ENCODE results near the gene PPP1R15B. TPM values are rescaled to one million over a fixed set of nuclear protein-coding genes. Genes with fewer than 3 reads are reported as not detected.

Gene PPP1R15B
- total and polyA plus RNA-seq, 10 of the 15 experiments (the other 5 are each of a cell fraction or from before 2014, with no cell fraction given): 13.9 to 38.1 (median 26.5) TPM

DNA sequence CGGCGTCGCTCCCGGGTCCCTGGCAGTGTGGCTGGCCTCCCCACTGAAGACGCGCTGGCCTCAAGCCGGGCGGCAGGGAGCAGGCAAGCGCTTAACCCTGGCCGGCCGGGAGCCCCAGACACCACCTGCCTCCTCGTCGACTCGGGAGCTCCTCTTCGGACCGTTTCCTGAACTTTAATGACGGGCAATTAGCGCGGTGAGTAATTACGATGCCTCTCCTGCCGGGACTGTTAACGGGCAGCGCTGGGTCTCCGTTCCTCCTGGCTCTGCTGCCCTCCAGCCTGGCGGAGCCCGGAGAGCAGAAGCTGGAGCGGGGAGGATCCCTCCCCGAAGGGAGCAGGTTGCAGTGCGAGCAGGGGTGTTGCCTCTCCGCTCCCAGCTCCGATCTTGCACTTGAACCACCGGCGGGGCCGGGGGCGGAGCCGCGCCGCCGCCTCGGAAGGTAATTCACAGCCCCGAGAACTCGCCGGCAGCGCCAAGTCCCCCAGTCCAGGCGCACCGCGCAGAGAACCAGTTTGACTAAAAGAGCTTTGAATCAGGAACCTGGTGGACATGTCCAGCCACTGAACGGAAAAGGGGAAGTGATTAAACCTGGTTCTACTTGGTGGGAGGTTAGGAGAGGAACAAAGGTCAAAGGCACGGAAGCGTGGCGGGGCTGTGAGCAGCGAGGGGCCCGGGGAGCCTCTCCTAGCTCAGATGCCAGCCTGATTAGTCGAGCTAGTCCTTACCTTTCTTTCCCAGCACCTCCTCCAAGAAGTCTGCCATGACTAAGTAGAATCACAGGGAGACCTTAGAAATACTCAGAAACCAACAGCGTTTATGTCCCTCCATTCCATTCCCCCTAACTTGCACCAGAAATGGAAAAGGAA lies 33.6 kb downstream of the PPP1R15B start (continued):
- TF ChIP-seq ZNF384 (IDR thresholded peaks at IDR 0.05; ENCODE audit: borderline replicate concordance, low read depth, low read length) (no peak), STAT1 (conservative IDR thresholded peaks at IDR 0.05) (no peak), ZSCAN29 (IDR thresholded peaks at IDR 0.05) (no peak), WRNIP1 (IDR thresholded peaks at IDR 0.05; ENCODE audit: borderline replicate concordance, low read depth, low read length) (no peak), SPI1 (IDR thresholded peaks at IDR 0.05; ENCODE audit: borderline replicate concordance, insufficient read depth, low read depth, low read length) (peak; percentile 96), MEF2A (IDR thresholded peaks at IDR 0.05; ENCODE audit: insufficient read depth, low read depth, low read length) (no peak), EP300 (IDR thresholded peaks at IDR 0.05; ENCODE audit: borderline replicate concordance in 1 of 2, control insufficient read depth in 1 of 2, low read depth in 2 of 2, low read length in 2 of 2) (peak in 1 of 2 experiments; percentile 73; a peak in 2 of 4 replicates), NBN (IDR thresholded peaks at IDR 0.05) (0 out of 2 replicates have a peak, but pooled peaks have one; percentile 31), ASH2L (IDR thresholded peaks at IDR 0.05; ENCODE audit: borderline replicate concordance, low read depth) (no peak), MTA2 (IDR thresholded peaks at IDR 0.05; ENCODE audit: low read depth) (peak; percentile 79), GATAD2B (conservative IDR thresholded peaks at IDR 0.05; ENCODE audit: low read depth) (peak; percentile 62), CBX5 (IDR thresholded peaks at IDR 0.05; ENCODE audit: low read depth) (no peak), TBL1XR1 (IDR thresholded peaks at IDR 0.05; ENCODE audit: low read depth, low read length) (no peak), YY1 (IDR thresholded peaks at IDR 0.05; ENCODE audit: low read depth, low read length) (no peak)
- TF ChIP-seq, protein P1, sequence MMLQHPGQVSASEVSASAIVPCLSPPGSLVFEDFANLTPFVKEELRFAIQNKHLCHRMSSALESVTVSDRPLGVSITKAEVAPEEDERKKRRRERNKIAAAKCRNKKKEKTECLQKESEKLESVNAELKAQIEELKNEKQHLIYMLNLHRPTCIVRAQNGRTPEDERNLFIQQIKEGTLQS (IDR thresholded peaks at IDR 0.05; ENCODE audit: borderline replicate concordance, extremely low read depth, low read depth, low read length): no peak
- TF ChIP-seq, protein P2, sequence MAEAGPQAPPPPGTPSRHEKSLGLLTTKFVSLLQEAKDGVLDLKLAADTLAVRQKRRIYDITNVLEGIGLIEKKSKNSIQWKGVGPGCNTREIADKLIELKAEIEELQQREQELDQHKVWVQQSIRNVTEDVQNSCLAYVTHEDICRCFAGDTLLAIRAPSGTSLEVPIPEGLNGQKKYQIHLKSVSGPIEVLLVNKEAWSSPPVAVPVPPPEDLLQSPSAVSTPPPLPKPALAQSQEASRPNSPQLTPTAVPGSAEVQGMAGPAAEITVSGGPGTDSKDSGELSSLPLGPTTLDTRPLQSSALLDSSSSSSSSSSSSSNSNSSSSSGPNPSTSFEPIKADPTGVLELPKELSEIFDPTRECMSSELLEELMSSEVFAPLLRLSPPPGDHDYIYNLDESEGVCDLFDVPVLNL (IDR thresholded peaks at IDR 0.05; ENCODE audit: low read depth, low read length): no peak
- TF ChIP-seq, protein P3, sequence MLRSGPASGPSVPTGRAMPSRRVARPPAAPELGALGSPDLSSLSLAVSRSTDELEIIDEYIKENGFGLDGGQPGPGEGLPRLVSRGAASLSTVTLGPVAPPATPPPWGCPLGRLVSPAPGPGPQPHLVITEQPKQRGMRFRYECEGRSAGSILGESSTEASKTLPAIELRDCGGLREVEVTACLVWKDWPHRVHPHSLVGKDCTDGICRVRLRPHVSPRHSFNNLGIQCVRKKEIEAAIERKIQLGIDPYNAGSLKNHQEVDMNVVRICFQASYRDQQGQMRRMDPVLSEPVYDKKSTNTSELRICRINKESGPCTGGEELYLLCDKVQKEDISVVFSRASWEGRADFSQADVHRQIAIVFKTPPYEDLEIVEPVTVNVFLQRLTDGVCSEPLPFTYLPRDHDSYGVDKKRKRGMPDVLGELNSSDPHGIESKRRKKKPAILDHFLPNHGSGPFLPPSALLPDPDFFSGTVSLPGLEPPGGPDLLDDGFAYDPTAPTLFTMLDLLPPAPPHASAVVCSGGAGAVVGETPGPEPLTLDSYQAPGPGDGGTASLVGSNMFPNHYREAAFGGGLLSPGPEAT (IDR thresholded peaks at IDR 0.05; ENCODE audit: low read depth): 0 out of 2 replicates have a peak, but pooled peaks have one; percentile 53
- TF ChIP-seq, protein P4, sequence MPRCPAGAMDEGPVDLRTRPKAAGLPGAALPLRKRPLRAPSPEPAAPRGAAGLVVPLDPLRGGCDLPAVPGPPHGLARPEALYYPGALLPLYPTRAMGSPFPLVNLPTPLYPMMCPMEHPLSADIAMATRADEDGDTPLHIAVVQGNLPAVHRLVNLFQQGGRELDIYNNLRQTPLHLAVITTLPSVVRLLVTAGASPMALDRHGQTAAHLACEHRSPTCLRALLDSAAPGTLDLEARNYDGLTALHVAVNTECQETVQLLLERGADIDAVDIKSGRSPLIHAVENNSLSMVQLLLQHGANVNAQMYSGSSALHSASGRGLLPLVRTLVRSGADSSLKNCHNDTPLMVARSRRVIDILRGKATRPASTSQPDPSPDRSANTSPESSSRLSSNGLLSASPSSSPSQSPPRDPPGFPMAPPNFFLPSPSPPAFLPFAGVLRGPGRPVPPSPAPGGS (IDR thresholded peaks at IDR 0.05; ENCODE audit: borderline replicate concordance, insufficient read depth, low read depth, low read length, poor library complexity, severe bottlenecking): no peak

Data from GM12878 (cell line).